HL-60 (cell line): ENCODE measurements around the gene SLC41A3.
A peak's percentile ranks its signal among the peaks of the same experiment; 100 is the strongest.
"Not testable (repeated sequence)": the region's sequence is repeated elsewhere in the genome, so short reads cannot be mapped to it uniquely, and the experiment has no call there.

Experiments
- DNase-seq, 2 experiments: peaks; one replicate each; pipeline ENCODE4 v3.0.0-alpha.2; 2010 to 2020; ENCODE audit warnings: low read depth in 1 of 2, low spot score in 1 of 2
- H3K27ac ChIP-seq: fragments of 250-450 bp; sonication (Bioruptor Pico); replicated peaks from 2 replicates; pipeline ENCODE4 v1.5.1; 2020; ENCODE audit warnings: mild to moderate bottlenecking, moderate library complexity
- H3K27me3 ChIP-seq: fragments of 250-450 bp; sonication (Bioruptor Pico); 2 replicates; pipeline ENCODE4 v1.5.1; 2021; ENCODE audit warnings: mild to moderate bottlenecking, moderate library complexity; ENCODE audit not compliant: insufficient read depth, poor library complexity, severe bottlenecking
- H3K4me3 ChIP-seq: replicated peaks from 2 replicates; pipeline ENCODE4 v1.5.1; 2011; ENCODE audit warnings: mild to moderate bottlenecking, control low read depth, low read length; ENCODE audit not compliant: insufficient read depth
- GABPA ChIP-seq: IDR thresholded peaks from 2 replicates; pipeline ENCODE4 v1.6.1; 2012; ENCODE audit warnings: low read depth
- POLR2AphosphoS5 ChIP-seq: IDR thresholded peaks from 2 replicates; pipeline ENCODE4 v1.6.1; 2012; ENCODE audit warnings: low read depth
- SPI1 ChIP-seq: IDR thresholded peaks from 2 replicates; pipeline ENCODE4 v1.6.1; 2012; ENCODE audit warnings: low read depth, mild to moderate bottlenecking, borderline replicate concordance
- TF ChIP-seq, protein P1 (sequence below): IDR thresholded peaks from 2 replicates; pipeline ENCODE4 v1.6.1; 2012; ENCODE audit warnings: low read depth; ENCODE audit not compliant: insufficient replicate concordance
- TF ChIP-seq, protein P2 (sequence below): IDR thresholded peaks from one replicate; pipeline ENCODE4 v1.5.1; 2011; ENCODE audit warnings: low read length, control low read depth, inconsistent platforms; ENCODE audit not compliant: insufficient read depth

Gene SLC41A3

DNA sequence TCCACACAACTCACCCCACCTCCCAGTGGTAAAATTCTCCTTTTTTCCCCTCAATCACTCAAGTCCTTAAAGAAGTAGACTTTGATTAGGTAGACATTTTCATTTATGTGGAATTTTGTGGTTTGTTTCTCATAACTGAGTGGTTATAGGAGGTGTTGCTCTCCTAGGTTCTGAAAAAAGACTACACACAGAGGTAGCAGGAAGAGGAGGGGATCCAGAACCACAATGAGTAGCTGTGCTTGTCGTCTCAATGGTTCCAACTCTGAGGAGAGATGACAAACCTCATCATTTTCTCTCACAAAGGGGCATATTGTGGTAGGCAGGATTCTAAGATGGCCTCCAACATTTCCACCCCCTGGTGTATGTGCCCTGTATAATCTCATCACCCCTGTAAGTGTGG, 120.1 kb downstream of the SLC41A3 start:
- TF ChIP-seq, protein P1, sequence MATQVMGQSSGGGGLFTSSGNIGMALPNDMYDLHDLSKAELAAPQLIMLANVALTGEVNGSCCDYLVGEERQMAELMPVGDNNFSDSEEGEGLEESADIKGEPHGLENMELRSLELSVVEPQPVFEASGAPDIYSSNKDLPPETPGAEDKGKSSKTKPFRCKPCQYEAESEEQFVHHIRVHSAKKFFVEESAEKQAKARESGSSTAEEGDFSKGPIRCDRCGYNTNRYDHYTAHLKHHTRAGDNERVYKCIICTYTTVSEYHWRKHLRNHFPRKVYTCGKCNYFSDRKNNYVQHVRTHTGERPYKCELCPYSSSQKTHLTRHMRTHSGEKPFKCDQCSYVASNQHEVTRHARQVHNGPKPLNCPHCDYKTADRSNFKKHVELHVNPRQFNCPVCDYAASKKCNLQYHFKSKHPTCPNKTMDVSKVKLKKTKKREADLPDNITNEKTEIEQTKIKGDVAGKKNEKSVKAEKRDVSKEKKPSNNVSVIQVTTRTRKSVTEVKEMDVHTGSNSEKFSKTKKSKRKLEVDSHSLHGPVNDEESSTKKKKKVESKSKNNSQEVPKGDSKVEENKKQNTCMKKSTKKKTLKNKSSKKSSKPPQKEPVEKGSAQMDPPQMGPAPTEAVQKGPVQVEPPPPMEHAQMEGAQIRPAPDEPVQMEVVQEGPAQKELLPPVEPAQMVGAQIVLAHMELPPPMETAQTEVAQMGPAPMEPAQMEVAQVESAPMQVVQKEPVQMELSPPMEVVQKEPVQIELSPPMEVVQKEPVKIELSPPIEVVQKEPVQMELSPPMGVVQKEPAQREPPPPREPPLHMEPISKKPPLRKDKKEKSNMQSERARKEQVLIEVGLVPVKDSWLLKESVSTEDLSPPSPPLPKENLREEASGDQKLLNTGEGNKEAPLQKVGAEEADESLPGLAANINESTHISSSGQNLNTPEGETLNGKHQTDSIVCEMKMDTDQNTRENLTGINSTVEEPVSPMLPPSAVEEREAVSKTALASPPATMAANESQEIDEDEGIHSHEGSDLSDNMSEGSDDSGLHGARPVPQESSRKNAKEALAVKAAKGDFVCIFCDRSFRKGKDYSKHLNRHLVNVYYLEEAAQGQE, result peak; percentile 83
- DNase-seq, H3K27ac ChIP-seq, H3K27me3 ChIP-seq, H3K4me3 ChIP-seq: not testable (repeated sequence)

DNA sequence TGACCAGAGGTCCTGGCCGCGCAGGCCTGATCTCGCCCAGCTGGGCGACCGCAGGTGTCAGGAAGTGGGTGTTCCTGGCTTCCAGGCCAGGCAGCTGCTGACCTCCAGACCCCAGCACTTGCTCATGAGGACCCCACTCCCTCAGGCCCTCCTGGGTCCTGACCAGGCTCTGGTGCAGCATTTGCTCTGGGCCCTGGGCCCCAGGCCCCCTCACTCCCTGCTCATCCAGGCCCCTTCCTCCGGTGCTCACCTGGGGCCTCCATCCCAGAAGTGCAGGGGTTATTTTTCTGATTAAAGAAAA, 122.7 kb downstream of the SLC41A3 start:
- Histone ChIP-seq H3K27ac (no peak overlapping the region), H3K4me3 (no peak overlapping the region), H3K27me3 (no peaks in the 10 kb centered on the region)
- no peak for TF ChIP-seq SPI1
- TF ChIP-seq POLR2AphosphoS5, result no peak
- no peak for TF ChIP-seq GABPA
- TF ChIP-seq, protein P2, sequence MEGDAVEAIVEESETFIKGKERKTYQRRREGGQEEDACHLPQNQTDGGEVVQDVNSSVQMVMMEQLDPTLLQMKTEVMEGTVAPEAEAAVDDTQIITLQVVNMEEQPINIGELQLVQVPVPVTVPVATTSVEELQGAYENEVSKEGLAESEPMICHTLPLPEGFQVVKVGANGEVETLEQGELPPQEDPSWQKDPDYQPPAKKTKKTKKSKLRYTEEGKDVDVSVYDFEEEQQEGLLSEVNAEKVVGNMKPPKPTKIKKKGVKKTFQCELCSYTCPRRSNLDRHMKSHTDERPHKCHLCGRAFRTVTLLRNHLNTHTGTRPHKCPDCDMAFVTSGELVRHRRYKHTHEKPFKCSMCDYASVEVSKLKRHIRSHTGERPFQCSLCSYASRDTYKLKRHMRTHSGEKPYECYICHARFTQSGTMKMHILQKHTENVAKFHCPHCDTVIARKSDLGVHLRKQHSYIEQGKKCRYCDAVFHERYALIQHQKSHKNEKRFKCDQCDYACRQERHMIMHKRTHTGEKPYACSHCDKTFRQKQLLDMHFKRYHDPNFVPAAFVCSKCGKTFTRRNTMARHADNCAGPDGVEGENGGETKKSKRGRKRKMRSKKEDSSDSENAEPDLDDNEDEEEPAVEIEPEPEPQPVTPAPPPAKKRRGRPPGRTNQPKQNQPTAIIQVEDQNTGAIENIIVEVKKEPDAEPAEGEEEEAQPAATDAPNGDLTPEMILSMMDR, result no peak
- TF ChIP-seq, protein P1, result no peak
- no peak for DNase-seq

DNA sequence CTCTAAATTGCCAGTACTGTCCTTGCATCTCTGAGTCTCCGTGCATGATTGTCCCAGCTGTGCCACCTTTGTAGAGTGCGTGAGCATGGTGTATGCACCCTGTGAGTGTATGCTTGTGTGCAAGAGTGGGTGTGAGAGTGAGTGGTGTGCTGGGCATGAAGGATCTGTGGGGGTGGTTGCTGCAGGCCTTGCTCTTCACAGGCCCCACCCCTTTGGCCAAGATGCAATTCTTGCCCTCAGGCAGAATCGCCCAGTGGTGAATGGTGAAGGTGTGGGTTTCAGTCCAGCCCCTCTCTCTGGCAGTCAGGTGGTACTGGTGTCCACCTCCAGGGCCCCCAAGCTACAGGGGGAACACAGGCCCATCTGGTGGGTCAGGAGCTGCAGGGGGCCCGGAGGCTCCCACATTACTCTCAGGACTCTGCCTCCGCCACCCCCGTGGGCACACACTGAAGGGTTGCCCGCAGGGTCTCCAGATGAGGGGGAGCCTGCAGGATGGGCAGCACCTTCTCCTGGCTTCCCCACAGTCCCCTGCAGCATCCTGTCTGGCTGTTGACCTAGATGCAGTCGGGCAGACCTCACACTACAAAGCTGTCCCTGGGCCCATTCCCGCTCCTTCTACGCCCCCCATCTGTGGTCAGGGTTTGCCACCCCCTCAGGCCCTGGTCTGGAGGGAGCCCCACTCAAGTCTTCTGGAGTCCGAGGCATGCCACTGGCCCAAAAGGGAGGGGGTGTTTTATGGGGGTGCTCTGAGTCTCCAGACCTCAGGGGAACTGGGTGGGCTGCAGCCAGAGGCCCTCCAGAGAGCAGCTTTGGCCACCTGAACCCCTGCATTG, 123.3 kb downstream of the SLC41A3 start:
- TF ChIP-seq GABPA (no peak), POLR2AphosphoS5 (no peak), SPI1 (no peak)
- TF ChIP-seq, protein P1, result no peak
- TF ChIP-seq, protein P2, result no peak
- Histone ChIP-seq H3K27ac (no peak overlapping the region), H3K4me3 (no peak overlapping the region), H3K27me3 (no peaks in the 10 kb centered on the region)
- no peak for DNase-seq

DNA sequence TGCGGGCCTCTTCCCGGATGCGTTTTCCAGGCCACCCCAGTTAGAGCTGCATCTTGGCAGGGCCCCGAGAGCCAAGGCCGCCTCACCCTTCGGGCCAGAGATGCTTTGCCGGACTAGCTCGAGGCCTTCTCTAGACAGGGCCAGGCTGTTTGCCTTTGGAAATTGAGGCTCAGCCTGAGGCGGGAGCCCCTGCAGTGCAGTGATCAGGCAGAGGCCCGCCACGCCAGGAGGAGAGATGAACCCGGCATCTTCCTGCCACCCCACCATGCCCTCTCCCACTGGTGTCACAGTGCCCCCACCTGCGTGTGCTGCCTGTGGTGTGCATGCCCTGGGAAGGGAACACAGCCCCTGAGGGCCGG, 123.9 kb downstream of the SLC41A3 start:
- TF ChIP-seq SPI1 (no peak), GABPA (no peak), POLR2AphosphoS5 (no peak)
- TF ChIP-seq, protein P2, result no peak
- TF ChIP-seq, protein P1, result no peak
- no peak for DNase-seq
- Histone ChIP-seq H3K27ac (no peak overlapping the region), H3K27me3 (no peaks in the 10 kb centered on the region), H3K4me3 (no peak overlapping the region)
